MCF 10A (cell line): ENCODE results near the gene COL26A1. TPM values are rescaled to one million over a fixed set of nuclear protein-coding genes. Genes with fewer than 3 reads are reported as not detected.
"Not testable (repeated sequence)": the region's sequence is repeated elsewhere in the genome, so short reads cannot be mapped to it uniquely, and the experiment has no call there.

Experiments used
- BruUV-seq: library from RNA; stranded (reverse); fragments of 400-500 nt; replicated peaks from 2 replicates; lab custom pipeline; 2021; lab: Mats Ljungman, UMichigan
- CTCF ChIA-PET: fragments of 300-600 bp; sonication (Branson Sonifier 250); formaldehyde crosslinking; extraction: SDS; loops from one replicate; lab custom pipeline; 2021; ENCODE audit warnings: antibody characterized with exemption, inconsistent platforms; lab: Yijun Ruan, JAX
- POLR2A ChIA-PET: fragments of 300-600, 350-650 bp; sonication (Branson Sonifier 250); formaldehyde crosslinking; extraction: SDS; loops from one replicate; lab custom pipeline; 2020; ENCODE audit warnings: antibody characterized with exemption, inconsistent platforms; lab: Yijun Ruan, JAX
- DNase-seq: peaks from one replicate; pipeline ENCODE4 v3.0.0-alpha.2; 2018; ENCODE audit not compliant: unreplicated experiment
- H3K27ac Mint-ChIP-seq: one replicate; pipeline ENCODE4 v1.8.0; 2022; ENCODE audit warnings: mild to moderate bottlenecking, low read depth, mixed read lengths; ENCODE audit not compliant: unreplicated experiment
- H3K27me3 Mint-ChIP-seq: one replicate; pipeline ENCODE4 v1.8.0; 2022; ENCODE audit warnings: mixed read lengths; ENCODE audit not compliant: insufficient read depth, unreplicated experiment
- H3K36me3 Mint-ChIP-seq: one replicate; pipeline ENCODE4 v1.8.0; 2022; ENCODE audit warnings: mild to moderate bottlenecking, moderate library complexity, mixed read lengths; ENCODE audit not compliant: insufficient read depth, unreplicated experiment
- H3K4me1 Mint-ChIP-seq: one replicate; pipeline ENCODE4 v1.8.0; 2022; ENCODE audit warnings: mixed read lengths; ENCODE audit not compliant: insufficient read depth, unreplicated experiment
- H3K4me3 Mint-ChIP-seq: one replicate; pipeline ENCODE4 v1.8.0; 2022; ENCODE audit warnings: mild to moderate bottlenecking, moderate library complexity, mixed read lengths; ENCODE audit not compliant: unreplicated experiment
- H3K9me3 Mint-ChIP-seq: one replicate; pipeline ENCODE4 v1.8.0; 2022; ENCODE audit warnings: mixed read lengths; ENCODE audit not compliant: unreplicated experiment
- intact Hi-C: fragments of 100-400 bp; cut with micrococcal nuclease; formaldehyde crosslinking; loops from 2 replicates; pipeline ENCODE4 v1.14.1; 2022
- total RNA-seq: library from RNA; stranded (reverse); gene quantifications from 2 replicates; pipeline ENCODE4 v1.2.3, GENCODE V29; 2022
- TF ChIP-seq, protein P1 (sequence below): fragments of 200-600 bp; IDR thresholded peaks from one replicate; pipeline ENCODE4 v1.8.0; 2022; ENCODE audit warnings: antibody characterized with exemption, mild to moderate bottlenecking; ENCODE audit not compliant: unreplicated experiment

The COL26A1 gene
- total RNA-seq, 1 experiment from 2014 or later: not detected

- H3K27me3 Mint-ChIP-seq: peaks cover 20% of the 10 kb centered on the region
- intact Hi-C loops: no loop called here
- no TSS peak for BruUV-seq
- H3K36me3 Mint-ChIP-seq: no peaks in the 10 kb centered on the region
- H3K4me3 Mint-ChIP-seq: no peak overlapping the region
- TF ChIP-seq, protein P1, sequence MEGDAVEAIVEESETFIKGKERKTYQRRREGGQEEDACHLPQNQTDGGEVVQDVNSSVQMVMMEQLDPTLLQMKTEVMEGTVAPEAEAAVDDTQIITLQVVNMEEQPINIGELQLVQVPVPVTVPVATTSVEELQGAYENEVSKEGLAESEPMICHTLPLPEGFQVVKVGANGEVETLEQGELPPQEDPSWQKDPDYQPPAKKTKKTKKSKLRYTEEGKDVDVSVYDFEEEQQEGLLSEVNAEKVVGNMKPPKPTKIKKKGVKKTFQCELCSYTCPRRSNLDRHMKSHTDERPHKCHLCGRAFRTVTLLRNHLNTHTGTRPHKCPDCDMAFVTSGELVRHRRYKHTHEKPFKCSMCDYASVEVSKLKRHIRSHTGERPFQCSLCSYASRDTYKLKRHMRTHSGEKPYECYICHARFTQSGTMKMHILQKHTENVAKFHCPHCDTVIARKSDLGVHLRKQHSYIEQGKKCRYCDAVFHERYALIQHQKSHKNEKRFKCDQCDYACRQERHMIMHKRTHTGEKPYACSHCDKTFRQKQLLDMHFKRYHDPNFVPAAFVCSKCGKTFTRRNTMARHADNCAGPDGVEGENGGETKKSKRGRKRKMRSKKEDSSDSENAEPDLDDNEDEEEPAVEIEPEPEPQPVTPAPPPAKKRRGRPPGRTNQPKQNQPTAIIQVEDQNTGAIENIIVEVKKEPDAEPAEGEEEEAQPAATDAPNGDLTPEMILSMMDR: no peak
- no peaks in the 10 kb centered on the region for H3K4me1 Mint-ChIP-seq
- no peak for DNase-seq
- POLR2A ChIA-PET: no interaction called here
- no peaks in the 10 kb centered on the region for H3K9me3 Mint-ChIP-seq
- CTCF ChIA-PET: interaction anchor here (0.6 kb wide), 1 partner anchor 318 kb away, joined by 3 read pairs; no protein-coding TSS in a partner anchor
- no peak overlapping the region for H3K27ac Mint-ChIP-seq
These were observed 123.9 kb downstream of the COL26A1 start for GRCh38 chr7:101486433-101487104.

DNA sequence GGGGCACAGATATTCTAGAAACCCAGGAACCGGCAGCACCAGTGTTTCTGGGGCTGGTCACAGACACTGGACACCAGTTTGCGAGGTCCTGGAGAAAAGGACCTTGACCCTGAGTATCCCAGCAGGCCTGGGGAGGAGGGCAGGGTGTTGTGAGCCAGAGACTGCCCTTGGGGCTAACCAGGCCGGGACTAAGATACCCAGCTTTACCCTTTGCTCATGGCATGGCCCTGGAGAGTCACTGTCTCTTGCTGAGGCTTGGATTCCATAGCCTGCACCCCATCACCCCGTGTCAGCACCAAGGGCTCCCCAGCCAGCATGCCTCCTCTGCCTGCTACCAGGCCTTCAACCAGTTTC, 124.4 kb downstream of the COL26A1 start:
- H3K4me3 Mint-ChIP-seq: no peak overlapping the region
- H3K27ac Mint-ChIP-seq: no peak overlapping the region
- CTCF ChIA-PET: interaction anchor here (0.6 kb wide), 1 partner anchor 319 kb away, joined by 3 read pairs; no protein-coding TSS in a partner anchor
- intact Hi-C loops: no loop called here
- POLR2A ChIA-PET: no interaction called here
- peaks cover 20% of the 10 kb centered on the region for H3K27me3 Mint-ChIP-seq
- H3K9me3 Mint-ChIP-seq: no peaks in the 10 kb centered on the region
- no peaks in the 10 kb centered on the region for H3K36me3 Mint-ChIP-seq
- no peaks in the 10 kb centered on the region for H3K4me1 Mint-ChIP-seq
- TF ChIP-seq, protein P1: no peak
- no TSS peak for BruUV-seq
- DNase-seq: no peak

DNA sequence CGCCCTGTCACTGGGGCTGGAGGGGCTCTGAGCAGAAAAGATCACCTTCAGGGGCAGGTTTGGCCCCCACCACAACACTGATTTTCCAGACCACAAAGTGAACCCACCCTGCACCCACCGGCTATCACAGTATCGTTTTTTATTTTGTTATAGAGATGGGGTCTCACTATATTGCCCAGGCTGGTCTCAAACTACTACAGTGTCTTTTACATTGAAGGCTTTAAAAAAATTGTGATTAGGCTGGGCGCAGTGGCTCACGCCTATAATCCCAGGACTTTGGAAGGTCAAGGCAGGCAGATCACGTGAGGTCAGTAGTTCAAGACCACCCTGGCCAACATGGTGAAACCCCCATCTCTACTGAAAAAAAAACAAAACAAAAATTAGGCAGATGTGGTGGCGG, 125.1 kb downstream of the COL26A1 start:
- Mint-ChIP-seq H3K4me3 (no peak overlapping the region), H3K4me1 (no peaks in the 10 kb centered on the region), H3K36me3 (no peaks in the 10 kb centered on the region), H3K27me3 (peaks cover 20% of the 10 kb centered on the region), H3K9me3 (no peaks in the 10 kb centered on the region), H3K27ac (no peak overlapping the region)
- ChIA-PET POLR2A (no interaction called here), CTCF (no interaction called here)
- TF ChIP-seq, protein P1: no peak
- intact Hi-C loops: no loop called here
- DNase-seq: no peak
- no TSS peak for BruUV-seq

GRCh38 chr7:101488826-101489572, 126.3 kb downstream of the COL26A1 start:
- ChIA-PET POLR2A (no interaction called here), CTCF (interaction anchor here (0.6 to 1.0 kb wide), 2 partner anchors 41 to 125 kb away, joined by 3 read pairs; no protein-coding TSS in a partner anchor)
- Mint-ChIP-seq H3K4me1 (no peaks in the 10 kb centered on the region), H3K27me3 (peaks cover 20% of the 10 kb centered on the region), H3K4me3 (no peak overlapping the region), H3K9me3 (no peaks in the 10 kb centered on the region), H3K36me3 (no peaks in the 10 kb centered on the region), H3K27ac (no peak overlapping the region)
- DNase-seq: no peak
- BruUV-seq: no TSS peak
- TF ChIP-seq, protein P1: no peak
- intact Hi-C loops: no loop called here

- H3K4me3 Mint-ChIP-seq, BruUV-seq, H3K4me1 Mint-ChIP-seq, H3K9me3 Mint-ChIP-seq, H3K36me3 Mint-ChIP-seq, POLR2A ChIA-PET, DNase-seq, intact Hi-C loops, H3K27ac Mint-ChIP-seq: not testable (repeated sequence)
- peaks cover 20% of the 10 kb centered on the region for H3K27me3 Mint-ChIP-seq
- CTCF ChIA-PET: interaction anchor here (0.7 kb wide), 1 partner anchor 19 kb away, joined by 3 read pairs; no protein-coding TSS in a partner anchor
These were observed 127.8 kb downstream of the COL26A1 start for GRCh38 chr7:101490439-101490838.

DNA sequence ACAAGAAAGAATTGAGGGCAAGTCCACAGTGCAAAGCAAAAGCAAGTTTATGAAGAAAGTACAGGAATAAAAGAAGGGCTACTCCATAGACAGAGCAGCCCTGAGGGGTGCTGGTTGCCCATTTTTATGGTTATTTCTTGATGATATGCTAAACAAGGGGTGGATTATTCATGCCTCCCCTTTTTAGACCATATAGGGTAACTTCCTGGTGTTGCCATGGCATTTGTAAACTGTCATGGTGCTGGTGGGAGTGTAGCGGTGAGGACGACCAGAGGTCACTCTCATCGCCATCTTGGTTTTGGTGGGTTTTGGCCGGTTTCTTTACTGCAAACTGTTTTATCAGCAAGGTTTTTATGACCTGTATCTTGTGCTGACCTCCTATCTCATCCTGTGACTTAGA, 128.8 kb downstream of the COL26A1 start:
- H3K4me1 Mint-ChIP-seq, H3K4me3 Mint-ChIP-seq, BruUV-seq, intact Hi-C loops, DNase-seq, H3K9me3 Mint-ChIP-seq, H3K27ac Mint-ChIP-seq, CTCF ChIA-PET, H3K36me3 Mint-ChIP-seq: not testable (repeated sequence)
- POLR2A ChIA-PET: interaction anchor here (0.8 kb wide), 1 partner anchor 872 kb away, joined by 3 read pairs; no protein-coding TSS in a partner anchor
- peaks cover 20% of the 10 kb centered on the region for H3K27me3 Mint-ChIP-seq
